NCI-H510A (cell line): ENCODE results near the gene PLAA.

Experiments used
- DNase-seq: peaks from one replicate; lab custom pipeline; 2025; lab: John Stamatoyannopoulos, UW

The PLAA gene

DNA sequence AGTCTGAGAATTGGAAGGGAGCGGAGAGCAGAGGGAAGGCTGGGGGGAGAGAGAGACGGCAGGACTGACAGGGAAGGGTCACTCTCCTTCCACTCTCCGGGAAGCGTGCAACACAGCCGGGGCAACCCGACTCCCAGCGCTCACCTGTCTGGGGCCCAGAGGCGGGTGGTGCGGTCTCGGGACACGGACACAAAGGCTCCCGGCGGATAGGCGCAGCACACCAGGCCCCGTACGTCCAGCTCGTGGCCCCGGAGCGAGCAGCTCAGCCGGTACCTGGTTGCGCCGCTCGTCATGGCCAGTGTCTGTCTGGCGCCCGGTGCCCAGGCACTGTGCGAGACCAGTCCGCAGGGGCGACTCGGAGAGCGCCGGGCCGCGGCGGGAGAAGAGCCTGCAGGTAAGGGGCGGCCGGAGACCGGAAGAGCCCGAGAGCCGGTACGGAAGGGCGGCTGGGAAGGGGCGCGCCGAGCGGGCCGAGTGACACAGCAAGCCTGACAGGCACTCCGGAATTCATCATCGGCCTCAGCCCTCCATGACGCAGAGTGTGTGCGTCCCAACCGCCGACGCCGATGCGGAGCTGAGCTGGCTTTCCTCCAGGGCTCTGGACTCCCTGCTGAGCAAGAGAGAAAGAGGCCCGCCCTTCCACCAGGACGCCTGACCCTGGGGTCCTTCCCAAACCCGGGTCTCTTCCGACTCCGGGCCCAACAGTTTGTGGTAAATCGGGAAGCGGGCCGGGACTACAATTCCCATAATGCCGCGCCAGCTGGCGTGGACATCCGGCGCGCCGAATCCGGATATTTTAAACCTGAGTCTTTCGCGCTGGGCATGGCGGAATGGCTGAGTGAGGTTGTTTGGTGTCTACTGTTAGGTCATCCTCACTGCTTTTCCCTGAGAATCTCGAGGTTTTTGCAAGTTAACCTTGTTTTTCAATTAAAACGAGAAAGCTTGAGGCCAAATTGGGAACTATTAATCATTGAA is at the start of gene PLAA:
Gene PLAA, minus strand, starts transcription at position 490 of the 975 bp plus-strand sequence. Its CDS starts 197 bp downstream, at position 293.
- peak; percentile 64 for DNase-seq

GRCh38 chr9:26995810-26996209 is 48.8 kb upstream of the PLAA start:
- DNase-seq: no peak

- no peak for DNase-seq
These were observed 36.3 kb upstream of the PLAA start for GRCh38 chr9:26983340-26983739.

DNA sequence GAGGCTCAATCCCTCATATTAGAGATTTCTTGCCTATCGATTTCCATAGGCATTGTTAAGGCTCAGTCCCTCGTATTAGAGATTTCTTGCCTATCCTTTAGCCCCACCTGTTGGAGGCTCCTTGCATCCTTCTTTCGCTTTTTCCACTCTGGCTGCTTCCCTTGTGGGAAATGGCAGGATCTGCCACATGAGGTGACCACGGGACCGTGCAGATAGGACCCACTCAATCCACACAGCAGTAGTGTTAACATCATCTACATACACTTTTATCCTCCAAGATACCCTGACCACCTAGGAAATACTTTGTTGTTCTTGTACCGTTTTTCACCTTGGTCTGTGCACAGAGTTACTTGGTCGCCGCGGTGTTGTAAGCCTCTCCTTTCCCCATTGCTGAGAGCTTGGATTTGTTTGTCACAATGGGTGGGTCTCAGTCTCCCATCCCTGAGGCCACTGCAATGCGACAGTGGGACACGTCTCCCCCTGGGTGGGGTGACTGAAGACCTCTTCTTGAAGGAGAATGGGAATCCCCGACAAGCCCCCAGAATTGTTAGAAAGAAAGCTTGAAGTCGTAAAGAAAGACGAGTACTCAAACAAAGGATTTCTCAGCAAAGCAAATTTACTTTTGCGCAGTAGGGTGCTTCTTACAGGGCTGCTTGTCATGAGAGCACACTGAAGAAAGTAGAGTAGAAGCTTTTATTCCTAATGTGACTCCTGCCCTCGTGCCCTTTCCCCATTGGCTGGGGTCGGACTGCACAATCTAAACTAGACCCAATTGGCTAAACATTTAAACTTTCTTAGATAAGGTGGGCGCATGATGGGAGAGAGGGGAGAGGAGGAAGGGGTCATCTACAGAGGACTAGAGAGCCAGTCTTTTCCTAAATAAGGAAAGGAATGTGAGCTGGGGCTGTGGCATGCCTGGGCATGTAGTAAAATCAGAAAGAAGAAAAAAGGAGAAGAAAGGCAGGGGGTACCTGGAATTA is 29.0 kb upstream of the PLAA start:
- DNase-seq: no peak

GRCh38 chr9:26974927-26975326 is 27.9 kb upstream of the PLAA start:
- no peak for DNase-seq

GRCh38 chr9:26973989-26974388 is 26.9 kb upstream of the PLAA start:
- no peak for DNase-seq

- DNase-seq: no peak
These were observed 24.7 kb upstream of the PLAA start for GRCh38 chr9:26971721-26972120.

DNA sequence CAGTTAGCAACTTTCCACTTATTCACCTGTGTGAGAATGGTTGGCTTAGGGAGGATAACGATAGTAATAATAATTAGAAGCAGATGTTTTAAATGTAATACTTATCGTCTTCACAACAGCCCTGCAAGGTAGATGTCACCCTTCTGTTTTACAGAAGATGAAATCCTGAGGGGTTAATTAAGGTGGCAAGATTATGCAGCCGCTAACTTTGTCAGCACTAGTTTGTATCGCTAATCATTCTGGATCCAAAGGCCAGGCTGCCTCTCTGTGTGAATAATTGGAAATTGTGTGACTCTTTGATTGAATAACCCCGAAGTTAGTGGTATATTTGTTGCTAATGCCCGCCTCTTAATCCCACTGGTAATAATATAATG is 9.8 kb upstream of the PLAA start:
- no peak for DNase-seq

GRCh38 chr9:26955921-26956859 is 9.1 kb upstream of the PLAA start, which contains the start of gene IFT74:
TSS of gene IFT74 (plus strand) at chr9:26956412. CDS start at chr9:26961968, 5,556 bp downstream.
- peak; percentile 92 for DNase-seq

DNA sequence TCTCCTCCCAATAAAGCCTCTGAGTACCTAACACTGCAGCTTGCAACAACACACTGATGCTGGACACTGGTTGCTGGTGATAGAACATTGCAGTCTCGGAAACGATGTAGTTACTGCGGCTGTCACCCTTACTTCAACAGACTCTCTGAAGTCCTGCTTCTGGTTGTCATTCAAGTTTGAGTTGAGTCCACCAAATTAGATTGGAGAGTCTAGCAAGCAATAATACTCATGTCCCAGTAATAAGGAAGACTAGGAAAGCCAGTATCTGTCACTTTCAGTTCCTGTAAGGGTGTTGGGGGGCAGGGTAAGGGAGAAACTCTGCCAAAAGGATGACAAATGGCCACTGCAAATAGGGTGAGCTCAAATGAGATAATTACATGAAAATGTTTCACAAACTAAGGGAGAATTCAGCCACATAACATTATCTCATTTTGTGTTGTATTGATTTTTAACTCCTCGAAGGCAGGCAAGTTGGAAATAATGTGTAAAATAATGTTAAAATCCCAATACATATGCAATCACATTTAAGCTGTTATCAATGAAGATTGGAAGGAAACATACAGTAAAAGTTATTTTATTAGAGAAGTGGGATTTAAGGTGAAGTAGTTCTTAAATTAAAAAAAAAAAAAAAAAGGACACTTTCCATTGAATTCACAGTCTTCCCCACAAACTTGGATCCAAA is 8.3 kb upstream of the PLAA start:
- DNase-seq: no peak

DNA sequence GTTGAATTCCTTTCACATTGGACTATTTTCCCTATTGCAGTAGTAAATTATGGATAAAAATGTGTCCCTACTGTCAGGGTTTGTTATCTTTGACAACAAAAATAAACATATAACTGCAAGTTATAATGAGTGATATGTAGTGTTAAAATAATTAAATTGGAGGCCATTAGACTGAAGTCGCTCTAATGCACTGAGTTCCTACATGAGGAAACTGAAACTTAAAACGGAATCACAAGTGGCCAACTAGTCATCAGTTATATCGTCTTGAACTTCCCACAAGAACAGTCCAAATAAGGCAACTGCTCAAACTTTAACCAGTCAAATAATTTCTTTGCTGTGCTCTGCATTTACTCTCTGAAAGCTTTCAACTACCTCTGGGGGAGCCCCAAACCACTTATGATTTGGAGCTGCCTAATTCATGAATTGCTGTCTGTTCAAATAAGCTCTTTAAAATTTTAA is 7.0 kb upstream of the PLAA start:
- no peak for DNase-seq

DNA sequence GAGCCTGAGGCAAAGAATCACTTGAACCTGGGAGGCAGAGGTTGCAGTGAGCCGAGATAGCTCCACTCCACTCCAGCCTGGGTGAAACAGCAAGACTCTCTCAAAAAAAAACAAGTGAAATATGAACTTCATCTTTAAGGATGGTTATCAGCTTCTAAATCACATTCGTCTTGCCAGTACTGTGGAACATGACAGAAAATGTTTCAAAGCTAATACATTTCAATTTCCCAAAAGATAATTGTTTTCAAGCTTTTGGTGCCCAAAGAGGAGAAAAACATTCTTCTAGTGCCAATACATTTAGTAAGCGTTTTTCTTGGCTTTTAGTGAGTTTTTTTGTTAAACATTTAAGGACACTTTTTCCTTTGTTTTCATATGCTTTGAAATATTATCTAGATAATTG is 4.8 kb upstream of the PLAA start:
- no peak for DNase-seq

GRCh38 chr9:26950521-26950920 is 3.5 kb upstream of the PLAA start:
- no peak for DNase-seq

- DNase-seq: no peak
These were observed 2.6 kb upstream of the PLAA start for GRCh38 chr9:26949637-26950069.

- no peak for DNase-seq
These were observed 694 bp upstream of the PLAA start for GRCh38 chr9:26947736-26948135.

DNA sequence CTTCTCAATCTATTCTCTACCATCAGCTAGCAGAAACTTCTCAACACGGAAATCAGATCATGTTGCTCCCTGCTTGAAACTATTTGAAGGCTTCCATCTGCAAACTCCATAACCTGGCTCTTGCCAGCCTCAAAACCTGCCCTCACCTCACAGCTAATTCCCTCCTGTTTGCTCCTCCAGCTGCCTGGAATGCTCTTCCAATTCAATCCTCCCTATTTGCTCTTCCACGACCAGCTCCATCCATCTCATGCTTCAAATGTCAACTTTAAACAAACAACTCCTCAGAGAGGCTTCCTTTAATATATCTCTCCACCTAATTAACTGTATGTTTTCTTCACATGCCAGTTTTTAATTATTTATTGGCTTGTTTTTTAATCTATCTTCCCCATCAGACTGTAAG is 1.5 kb downstream of the PLAA start:
- no peak for DNase-seq

- DNase-seq: no peak
These were observed 6.3 kb downstream of the PLAA start for GRCh38 chr9:26940779-26941178.

- DNase-seq: no peak
These were observed 6.9 kb downstream of the PLAA start for GRCh38 chr9:26939955-26940711.

DNA sequence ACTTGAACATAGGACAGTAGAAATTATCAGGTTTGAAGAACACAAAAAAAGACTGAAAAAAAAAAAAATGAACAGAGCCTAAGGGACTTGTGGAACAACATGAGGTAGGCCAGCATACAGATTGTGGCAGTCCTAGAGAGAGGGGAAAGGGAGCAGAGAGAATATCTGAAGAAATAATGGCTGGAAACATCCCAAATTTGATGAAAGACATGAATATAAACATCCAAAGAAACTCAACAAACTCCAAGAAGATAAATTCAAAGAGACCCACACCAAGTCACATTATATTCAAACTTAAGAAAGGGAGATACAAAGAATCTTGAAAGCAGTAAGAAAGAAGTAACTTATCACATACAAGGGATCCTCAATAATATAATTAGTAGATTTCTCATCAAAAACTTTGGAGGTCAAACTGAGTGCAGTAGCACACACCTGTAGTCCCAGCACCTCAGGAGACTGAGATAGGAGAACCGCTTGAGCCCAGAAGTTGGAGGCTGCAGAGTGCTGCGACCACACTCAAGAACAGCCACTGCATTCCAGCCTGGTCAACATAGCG is 9.1 kb downstream of the PLAA start:
- DNase-seq: no peak

- no peak for DNase-seq
These were observed 11.2 kb downstream of the PLAA start for GRCh38 chr9:26935847-26936246.
